SK-N-MC (cell line): ENCODE data around the gene ANKRD22.

Experiments
- EZH2 ChIP-seq: fragments of 200-600 bp; sonication (generic); IDR thresholded peaks from one replicate; pipeline ENCODE4 v1.6.1; 2017; ENCODE audit warnings: antibody characterized with exemption
- FOXP2 ChIP-seq: optimal IDR thresholded peaks from 2 replicates; pipeline ENCODE3; 2011; ENCODE audit warnings: mild to moderate bottlenecking, moderate library complexity; ENCODE audit not compliant: insufficient read depth; ENCODE audit errors: extremely low read length, control extremely low read depth
- POLR2AphosphoS5 ChIP-seq: IDR thresholded peaks from 2 replicates; pipeline ENCODE4 v1.6.1; 2012; ENCODE audit warnings: mild to moderate bottlenecking, low read depth, low read length, borderline replicate concordance

- TF ChIP-seq EZH2 (no peak), POLR2AphosphoS5 (no peak), FOXP2 (no peak)
These were observed 683 bp upstream of the ANKRD22 start for GRCh38 chr10:88852327-88852726.
